ENCODE data around the gene DNAH17. TPM values are rescaled to one million over a fixed set of nuclear protein-coding genes. Genes with fewer than 3 reads are reported as not detected.

Gene DNAH17
- total RNA-seq (2014; rRNA removed; shearing (Covaris generic)): 1.8 and 2.2 TPM in 2 replicates
- 0.86 and 3.7 TPM in 2 replicates for polyA plus RNA-seq (2014; cell fraction: nucleus; rRNA removed)

DNA sequence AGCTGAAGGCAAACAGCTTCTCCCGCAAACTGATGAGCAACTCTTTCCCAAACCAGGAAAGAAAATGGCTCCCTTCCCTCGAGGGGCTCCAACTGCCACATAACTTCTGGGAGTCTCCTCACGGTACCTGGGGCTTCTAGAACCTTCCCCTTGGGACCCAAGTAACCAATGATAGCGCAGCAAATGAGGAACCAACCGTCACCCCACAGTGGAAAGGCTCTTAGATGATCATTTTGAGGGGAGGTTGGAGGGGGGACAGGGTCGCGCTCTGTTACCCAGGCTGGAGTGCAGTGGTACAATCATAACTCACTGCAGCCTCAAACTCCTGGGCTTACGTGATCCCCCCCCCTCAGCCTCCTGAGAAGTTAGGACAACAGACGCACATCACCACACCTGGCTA, at the start of gene DNAH17:
TSS of gene DNAH17 (minus strand) at position 101 of the 400 bp plus-strand sequence. CDS start 2,339 bp downstream, outside the sequence.
- DNase-seq (ENCODE audit: extremely low read depth, low read depth): no peak

GRCh38 chr17:78624324-78625151, 47.3 kb upstream of the DNAH17 start:
- no peak for DNase-seq (ENCODE audit: extremely low read depth, low read depth)

DNA sequence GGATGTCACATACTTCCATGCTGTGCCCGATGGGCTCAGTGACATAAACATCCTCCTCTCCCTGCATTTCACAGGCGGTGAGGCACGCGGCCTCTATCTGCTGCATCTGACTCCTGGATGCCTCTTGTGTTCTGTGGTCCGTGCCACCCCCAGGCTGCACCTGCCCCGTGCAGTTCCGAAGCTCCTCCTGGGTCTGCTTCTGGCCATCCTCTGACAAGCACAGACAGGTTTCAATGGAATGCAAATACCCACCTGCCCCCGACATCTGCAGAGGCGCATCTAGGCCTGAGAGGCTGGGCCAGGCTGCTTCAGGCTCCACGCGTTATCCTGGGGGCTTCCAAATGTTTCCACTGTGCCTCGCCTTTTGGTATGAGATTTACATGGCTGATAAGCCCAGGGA, 46.3 kb upstream of the DNAH17 start:
- no peak for DNase-seq (ENCODE audit: extremely low read depth, low read depth)

GRCh38 chr17:78622491-78623265, 45.5 kb upstream of the DNAH17 start:
- DNase-seq (ENCODE audit: extremely low read depth, low read depth): no peak

GRCh38 chr17:78621720-78622490, 44.7 kb upstream of the DNAH17 start:
- no peak for DNase-seq (ENCODE audit: extremely low read depth, low read depth)

DNA sequence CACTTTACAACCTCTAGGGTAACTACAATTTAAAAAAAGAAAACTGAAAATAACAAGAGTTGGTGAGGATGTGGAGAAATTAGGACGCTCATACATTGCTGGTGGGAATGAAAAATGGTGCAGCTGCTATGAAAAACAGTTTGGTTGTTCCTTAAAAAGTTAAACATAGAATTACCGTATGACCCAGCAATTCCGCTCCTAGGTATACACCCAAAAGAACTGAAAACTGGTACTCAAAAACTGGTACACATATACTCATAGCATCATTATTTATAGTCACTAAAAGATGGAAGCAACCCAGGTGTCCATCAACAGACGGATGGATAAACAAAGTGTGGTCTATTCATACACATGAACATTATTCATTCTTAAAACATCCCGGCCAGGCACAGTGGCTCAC, 42.9 kb upstream of the DNAH17 start:
- DNase-seq (ENCODE audit: extremely low read depth, low read depth): no peak

GRCh38 chr17:78619334-78619733, 42.1 kb upstream of the DNAH17 start:
- DNase-seq (ENCODE audit: extremely low read depth, low read depth): no peak

- no peak for DNase-seq (ENCODE audit: extremely low read depth, low read depth)
Measured at GRCh38 chr17:78618264-78619066, 41.3 kb upstream of the DNAH17 start.

- no peak for DNase-seq (ENCODE audit: extremely low read depth, low read depth)
Measured at GRCh38 chr17:78617511-78618061, 40.4 kb upstream of the DNAH17 start.

GRCh38 chr17:78616946-78617345, 39.8 kb upstream of the DNAH17 start:
- DNase-seq (ENCODE audit: extremely low read depth, low read depth): no peak

- no peak for DNase-seq (ENCODE audit: extremely low read depth, low read depth)
Measured at GRCh38 chr17:78615631-78616030, 38.4 kb upstream of the DNAH17 start.

DNA sequence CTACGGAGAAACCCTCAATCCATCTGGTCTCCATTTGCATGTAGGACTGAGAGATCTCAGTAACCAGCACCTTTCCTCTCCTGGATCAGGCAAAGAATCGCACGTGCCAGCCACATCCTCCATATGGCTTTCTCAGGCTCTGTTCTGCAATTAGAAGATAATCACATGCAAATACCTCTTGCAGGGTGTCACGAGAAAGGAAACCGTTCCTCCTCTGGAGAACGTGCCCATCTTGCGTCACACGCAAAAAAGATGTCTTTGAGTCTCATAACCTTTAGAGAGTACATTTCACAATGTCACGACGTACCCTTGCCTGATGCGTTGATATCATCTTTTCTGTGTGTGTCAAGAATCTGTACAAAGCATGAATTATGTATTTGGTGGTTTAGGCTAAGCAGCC, 36.2 kb upstream of the DNAH17 start:
- no peak for DNase-seq (ENCODE audit: extremely low read depth, low read depth)

DNA sequence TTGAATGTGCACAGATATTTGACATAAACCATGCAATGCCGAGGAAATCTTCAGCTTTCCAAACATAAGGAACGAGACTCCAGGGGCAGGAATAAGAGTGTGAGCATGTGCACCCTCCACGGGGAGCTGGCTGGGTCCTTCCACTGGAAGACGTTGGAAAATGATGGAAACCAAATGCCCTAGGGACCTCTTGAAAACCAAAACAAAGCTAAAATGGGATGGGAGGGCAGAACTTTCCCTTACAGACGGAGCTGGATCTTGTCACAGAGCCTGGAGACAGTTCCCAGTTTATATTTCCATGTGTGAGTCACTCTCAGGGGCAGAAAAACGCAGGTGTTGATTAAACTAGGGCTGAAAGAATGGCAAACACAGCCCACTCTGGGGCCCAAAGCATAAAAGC, 34.4 kb upstream of the DNAH17 start:
- no peak for DNase-seq (ENCODE audit: extremely low read depth, low read depth)

- no peak for DNase-seq (ENCODE audit: extremely low read depth, low read depth)
Measured at GRCh38 chr17:78610951-78611511, 33.8 kb upstream of the DNAH17 start.

DNA sequence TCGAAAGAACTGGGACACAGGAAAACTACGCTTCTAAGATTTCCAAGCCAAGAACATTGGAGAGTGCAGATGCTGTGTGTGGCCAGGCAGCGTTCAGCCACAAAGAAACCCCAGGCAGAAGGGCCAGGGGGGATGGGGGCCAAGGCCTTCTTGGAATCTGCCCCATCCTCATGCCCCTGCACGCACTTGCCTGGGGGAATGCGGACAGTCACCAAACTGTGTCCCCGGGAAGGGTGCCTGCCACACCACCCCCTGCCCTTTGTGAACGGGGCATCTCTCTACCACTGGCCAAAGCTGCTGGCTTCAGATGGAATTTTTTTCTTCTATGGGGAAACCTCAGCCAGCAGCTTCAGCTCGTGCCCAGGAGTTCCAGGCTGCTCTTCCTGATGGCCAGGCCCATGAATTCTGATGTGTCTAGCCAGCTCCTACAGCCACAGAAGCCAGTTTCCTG, 32.0 kb upstream of the DNAH17 start:
- no peak for DNase-seq (ENCODE audit: extremely low read depth, low read depth)

DNA sequence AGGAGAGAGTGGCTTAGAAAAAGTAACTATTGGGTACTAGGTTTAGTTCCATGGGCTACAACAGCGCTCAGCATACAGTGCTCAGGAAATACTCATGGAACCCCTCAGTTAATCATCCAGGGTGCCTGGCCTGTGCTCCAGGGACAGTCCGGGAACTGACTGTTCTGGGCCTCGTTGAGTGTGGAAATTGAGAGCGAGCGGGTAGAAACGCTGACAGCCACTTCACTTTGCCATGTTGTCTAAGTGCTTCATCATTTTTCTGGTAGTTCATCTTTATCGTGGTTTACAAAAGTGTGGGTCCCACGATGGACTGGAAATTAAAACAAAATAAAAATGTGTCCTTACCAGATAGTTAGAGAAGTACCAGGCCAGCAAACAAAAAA, 31.6 kb upstream of the DNAH17 start:
- DNase-seq (ENCODE audit: extremely low read depth, low read depth): no peak

DNA sequence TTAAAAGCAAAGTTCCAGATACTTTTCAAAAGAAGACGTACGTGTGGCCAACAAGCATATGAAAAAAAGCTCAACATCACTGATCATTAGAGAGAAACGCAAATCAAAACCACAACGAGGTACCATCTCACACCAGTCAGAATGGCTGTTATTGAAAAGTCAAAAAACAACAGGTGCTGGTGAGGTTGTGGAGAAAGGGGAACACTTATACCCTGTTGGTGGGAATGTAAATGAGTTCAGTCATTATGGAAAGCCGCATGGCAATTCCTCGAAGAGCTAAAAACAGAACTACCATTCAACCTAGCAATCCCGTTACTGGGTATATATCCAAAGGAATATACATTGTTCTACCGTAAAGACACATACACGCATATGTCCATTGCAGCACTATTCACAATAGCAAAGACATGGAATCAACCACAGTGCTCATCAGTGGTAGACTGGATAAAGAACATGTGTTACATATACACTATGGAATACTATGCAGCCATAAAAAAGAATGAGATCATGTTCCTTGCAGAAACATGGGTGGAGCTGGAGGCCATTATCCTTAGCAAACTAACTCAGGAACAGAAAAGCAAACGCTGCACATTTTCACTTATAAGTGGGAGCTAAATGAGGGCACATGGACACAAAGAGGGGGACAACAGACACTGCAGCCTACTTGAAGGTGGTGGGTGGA, 31.1 kb upstream of the DNAH17 start:
- no peak for DNase-seq (ENCODE audit: extremely low read depth, low read depth)

- no peak for DNase-seq (ENCODE audit: extremely low read depth, low read depth)
Measured at GRCh38 chr17:78607038-78607437, 29.8 kb upstream of the DNAH17 start.

DNA sequence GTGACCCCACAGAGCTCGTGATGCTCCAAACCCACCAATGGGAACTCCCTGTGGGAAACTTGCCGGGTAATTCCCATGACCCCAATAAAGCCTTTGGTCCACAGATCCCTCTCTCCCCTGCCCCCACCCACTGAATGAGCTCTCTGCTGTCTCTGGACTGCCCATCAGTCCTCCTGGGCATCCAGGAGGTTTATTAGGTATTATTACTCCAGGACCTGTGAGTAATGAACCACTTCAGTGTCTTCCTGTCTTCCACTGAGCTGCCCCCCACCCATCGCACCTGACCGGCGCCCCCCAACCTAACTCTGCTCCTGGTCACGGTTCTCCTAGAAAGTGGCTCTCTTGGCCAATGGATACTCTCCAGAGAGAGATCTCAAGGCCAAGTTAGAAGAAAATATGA, 28.7 kb upstream of the DNAH17 start:
- DNase-seq (ENCODE audit: extremely low read depth, low read depth): no peak

Measured in NCI-H460 (cell line).